HepG2 (cell line): ENCODE data around the gene ENTREP3. TPM values are rescaled to one million over a fixed set of nuclear protein-coding genes. Genes with fewer than 3 reads are reported as not detected.

Experiments
- CBX5 ChIP-seq: sonication (generic); formaldehyde crosslinking; IDR thresholded peaks from 2 replicates; pipeline ENCODE4 v1.4.0; 2020; ENCODE audit warnings: missing genetic modification reagents, borderline replicate concordance
- CCDC6 ChIP-seq: sonication (generic); formaldehyde crosslinking; IDR thresholded peaks from 2 replicates; pipeline ENCODE4 v1.8.1; 2022; ENCODE audit warnings: mild to moderate bottlenecking, missing genetic modification reagents, moderate library complexity
- CEBPB ChIP-seq: IDR thresholded peaks from 2 replicates; pipeline ENCODE4 v1.6.1; 2011; ENCODE audit warnings: low read depth, low read length, improper control_type of control experiment, borderline replicate concordance
- CTCF ChIP-seq: sonication (generic); formaldehyde crosslinking; IDR thresholded peaks from 2 replicates; pipeline ENCODE4 v1.5.0; 2020; ENCODE audit warnings: mild to moderate bottlenecking, missing genetic modification reagents, moderate library complexity
- EED ChIP-seq: sonication (generic); formaldehyde crosslinking; IDR thresholded peaks from 2 replicates; pipeline ENCODE4 v1.5.0; 2020; ENCODE audit warnings: mild to moderate bottlenecking, missing genetic modification reagents
- ELF1 ChIP-seq: sonication (generic); formaldehyde crosslinking; IDR thresholded peaks from 2 replicates; pipeline ENCODE4 v1.4.0; 2020; ENCODE audit warnings: missing genetic modification reagents
- KMT2A ChIP-seq: sonication (generic); formaldehyde crosslinking; IDR thresholded peaks from 2 replicates; pipeline ENCODE4 v1.4.0; 2020; ENCODE audit warnings: missing genetic modification reagents
- MEIS2 ChIP-seq: sonication (generic); formaldehyde crosslinking; IDR thresholded peaks from 2 replicates; pipeline ENCODE4 v1.9.0; 2021; ENCODE audit warnings: mild to moderate bottlenecking, missing genetic modification reagents
- NFKB2 ChIP-seq: sonication (generic); formaldehyde crosslinking; IDR thresholded peaks from 2 replicates; pipeline ENCODE4 v1.4.0; 2020; ENCODE audit warnings: missing genetic modification reagents, borderline replicate concordance
- NR2F1 ChIP-seq, 2 experiments: fragments of 450-650 bp in 1 of 2; formaldehyde crosslinking in 1 of 2; IDR thresholded peaks; 2 replicates each; pipeline versions ENCODE4 v1.5.0 to v1.6.1; 2016 to 2020; ENCODE audit warnings: mild to moderate bottlenecking in 1 of 2, missing compliant biosample characterization in 1 of 2, missing genetic modification reagents in 1 of 2, moderate library complexity in 1 of 2
- RCOR2 ChIP-seq: IDR thresholded peaks from 2 replicates; pipeline ENCODE4 v1.6.1; 2016; ENCODE audit warnings: missing biosample characterization, missing genetic modification reagents
- REL ChIP-seq: sonication (generic); formaldehyde crosslinking; conservative IDR thresholded peaks from 2 replicates; pipeline ENCODE4 v1.8.0; 2022; ENCODE audit warnings: mild to moderate bottlenecking, missing genetic modification reagents, moderate library complexity
- SPEN ChIP-seq: sonication (generic); formaldehyde crosslinking; IDR thresholded peaks from 2 replicates; pipeline ENCODE4 v1.5.1; 2020; ENCODE audit warnings: low read depth, mild to moderate bottlenecking, missing genetic modification reagents
- TBX2 ChIP-seq: sonication (generic); formaldehyde crosslinking; IDR thresholded peaks from 2 replicates; pipeline ENCODE4 v1.5.0; 2020; ENCODE audit warnings: missing genetic modification reagents, mild to moderate bottlenecking, borderline replicate concordance
- ZBTB39 ChIP-seq: sonication (generic); formaldehyde crosslinking; IDR thresholded peaks from 2 replicates; pipeline ENCODE4 v1.5.0; 2020; ENCODE audit warnings: missing genetic modification reagents
- ZBTB43 ChIP-seq: sonication (generic); formaldehyde crosslinking; conservative IDR thresholded peaks from 2 replicates; pipeline ENCODE4 v1.4.0; 2020; ENCODE audit warnings: missing genetic modification reagents
- ZBTB8A ChIP-seq: sonication (generic); formaldehyde crosslinking; IDR thresholded peaks from 2 replicates; pipeline ENCODE4 v1.4.0; 2020; ENCODE audit warnings: mild to moderate bottlenecking, low read depth, missing genetic modification reagents, borderline replicate concordance
- ZMAT3 ChIP-seq: sonication (generic); formaldehyde crosslinking; conservative IDR thresholded peaks from 2 replicates; pipeline ENCODE4 v1.7.0; 2021; ENCODE audit warnings: missing genetic modification reagents
- ZNF20 ChIP-seq: sonication (generic); formaldehyde crosslinking; IDR thresholded peaks from 2 replicates; pipeline ENCODE4 v1.4.0; 2020; ENCODE audit warnings: mild to moderate bottlenecking, moderate library complexity, missing genetic modification reagents
- ZNF225 ChIP-seq: sonication (generic); formaldehyde crosslinking; IDR thresholded peaks from 2 replicates; pipeline ENCODE4 v1.4.0; 2020; ENCODE audit warnings: mild to moderate bottlenecking, missing genetic modification reagents
- ZNF280B ChIP-seq: sonication (generic); formaldehyde crosslinking; IDR thresholded peaks from 2 replicates; pipeline ENCODE4 v1.5.0; 2020; ENCODE audit warnings: missing genetic modification reagents, mild to moderate bottlenecking, borderline replicate concordance
- ZNF282 ChIP-seq: fragments of 450-650 bp; IDR thresholded peaks from 2 replicates; pipeline ENCODE4 v1.6.1; 2018; ENCODE audit not compliant: partially characterized antibody
- ZSCAN29 ChIP-seq: sonication (generic); formaldehyde crosslinking; conservative IDR thresholded peaks from 2 replicates; pipeline ENCODE4 v1.4.0; 2020; ENCODE audit warnings: mild to moderate bottlenecking, missing genetic modification reagents
- polyA plus RNA-seq, 8 experiments: library from polyadenylated mRNA; depleted of rRNA in 3 of 8; stranded (reverse) in 7 of 8; unstranded in 1 of 8; fragments of >200 nt; fragmentation: Illumina TruSeq in 4 of 8; extraction: Trizol in 4 of 8; gene quantifications; 2 replicates each; pipeline versions ENCODE4 v1.2.1 to v1.2.3, GENCODE V29; 2011 to 2016; ENCODE audit warnings: low read depth in 4 of 8, missing spikeins in 1 of 8, mixed read lengths in 1 of 8; ENCODE audit not compliant: insufficient read depth in 1 of 8
- total RNA-seq, 5 experiments: library from RNA; depleted of rRNA; stranded (reverse); fragments of >200 nt; fragmentation: Illumina TruSeq; extraction: Trizol; gene quantifications; 2 replicates each; pipeline ENCODE4 v1.2.3, GENCODE V29; 2016; ENCODE audit warnings: low read depth in 1 of 5

ENTREP3 gene
- total and polyA plus RNA-seq, 2 of the 13 experiments (the other 11 are each of a cell fraction or from before 2014, with no cell fraction given), result 4.1 to 9.9 TPM

- no peak for TF ChIP-seq ZNF225 (CRISPR knock-in tag)
- 0 out of 2 replicates have a peak, but pooled peaks have one; percentile 53 for TF ChIP-seq ZMAT3 (CRISPR knock-in tag)
- TF ChIP-seq NFKB2 (CRISPR knock-in tag), result 0 out of 2 replicates have a peak, but pooled peaks have one; percentile 42
- peak; percentile 27 for TF ChIP-seq SPEN (CRISPR knock-in tag)
- 0 out of 2 replicates have a peak, but pooled peaks have one; percentile 45 for TF ChIP-seq ZBTB43 (CRISPR knock-in tag)
- no peak for TF ChIP-seq RCOR2 (CRISPR knock-in tag)
- no peak for TF ChIP-seq ZBTB39 (CRISPR knock-in tag)
- TF ChIP-seq CEBPB, result no peak
- TF ChIP-seq CTCF (CRISPR knock-in tag), result peak; percentile 82
- TF ChIP-seq NR2F1 (CRISPR knock-in tag; IDR thresholded peaks at IDR 0.05), result no peak
- peak; percentile 58; the same call in 1 of the 2 replicates for TF ChIP-seq ZNF280B (CRISPR knock-in tag)
- TF ChIP-seq REL (CRISPR knock-in tag), result no peak
- peak; percentile 54 for TF ChIP-seq MEIS2 (CRISPR knock-in tag)
- peak; percentile 89 for TF ChIP-seq CCDC6 (CRISPR knock-in tag)
- TF ChIP-seq ZSCAN29 (CRISPR knock-in tag), result 0 out of 2 replicates have a peak, but pooled peaks have one; percentile 71
- no peak for TF ChIP-seq CBX5
- TF ChIP-seq KMT2A (CRISPR knock-in tag), result 0 out of 2 replicates have a peak, but pooled peaks have one; percentile 47
- TF ChIP-seq ZBTB8A (CRISPR knock-in tag), result no peak
- no peak for TF ChIP-seq EED (CRISPR knock-in tag)
- peak; percentile 43; the same call in 1 of the 2 replicates for TF ChIP-seq ELF1 (CRISPR knock-in tag)
- TF ChIP-seq TBX2 (CRISPR knock-in tag), result peak; percentile 58; the same call in 1 of the 2 replicates
- no peak for TF ChIP-seq ZNF20 (CRISPR knock-in tag)
- TF ChIP-seq ZNF282, result no peak
Measured at GRCh38 chr1:155277070-155277901, 22.0 kb upstream of the ENTREP3 start, which contains the start of gene HCN3 (continued).
